Kidney epithelial cell (primary cell): ENCODE measurements around the gene ALG5. TPM values are rescaled to one million over a fixed set of nuclear protein-coding genes. Genes with fewer than 3 reads are reported as not detected.
A peak's percentile ranks its signal among the peaks of the same experiment; 100 is the strongest.

Source experiments
- DNase-seq: peaks from one replicate; pipeline ENCODE4 v3.0.0-alpha.2; 2010; ENCODE audit warnings: low read depth
- H3K27me3 ChIP-seq: 2 replicates; pipeline ENCODE4 v1.6.0; 2011; ENCODE audit warnings: low read length; ENCODE audit not compliant: control insufficient read depth, insufficient read depth
- H3K36me3 ChIP-seq: 2 replicates; pipeline ENCODE4 v1.5.1; 2011; ENCODE audit warnings: low read length; ENCODE audit not compliant: control insufficient read depth, insufficient read depth
- H3K4me3 ChIP-seq: 2 replicates; pipeline ENCODE4 v1.5.1; 2011; ENCODE audit warnings: low read depth, mild to moderate bottlenecking, control low read depth, low read length
- CTCF ChIP-seq: IDR thresholded peaks from 2 replicates; pipeline ENCODE4 v1.5.1; 2011; ENCODE audit warnings: mild to moderate bottlenecking, moderate library complexity, low read length, control low read depth, inconsistent platforms; ENCODE audit not compliant: insufficient read depth, poor library complexity, severe bottlenecking
- total RNA-seq: library from RNA; depleted of rRNA; stranded (reverse); fragments of >200 nt; gene quantifications from 2 replicates; pipeline ENCODE4 v1.2.3, GENCODE V29; 2015

ALG5 gene
- total RNA-seq, 1 donor from 2014 or later: 32.0 TPM

- Histone ChIP-seq H3K4me3 (no peak overlapping the region), H3K27me3 (no peaks in the 10 kb centered on the region), H3K36me3 (no peaks in the 10 kb centered on the region)
- no peak for TF ChIP-seq CTCF
- no peak for DNase-seq
These were observed 12.6 kb upstream of the ALG5 start for GRCh38 chr13:37011788-37012187.

GRCh38 chr13:37011002-37011401 lies 11.9 kb upstream of the ALG5 start:
- no peaks in the 10 kb centered on the region for H3K36me3 ChIP-seq
- no peak for TF ChIP-seq CTCF
- no peaks in the 10 kb centered on the region for H3K27me3 ChIP-seq
- DNase-seq: no peak
- no peak overlapping the region for H3K4me3 ChIP-seq

- Histone ChIP-seq H3K36me3 (no peaks in the 10 kb centered on the region), H3K27me3 (no peaks in the 10 kb centered on the region), H3K4me3 (no peak overlapping the region)
- DNase-seq: no peak
- TF ChIP-seq CTCF: no peak
These were observed 11.3 kb upstream of the ALG5 start for GRCh38 chr13:37010424-37010823.

GRCh38 chr13:37009692-37010091 lies 10.6 kb upstream of the ALG5 start:
- DNase-seq: no peak
- no peaks in the 10 kb centered on the region for H3K27me3 ChIP-seq
- no peak overlapping the region for H3K4me3 ChIP-seq
- TF ChIP-seq CTCF: no peak
- H3K36me3 ChIP-seq: no peaks in the 10 kb centered on the region

GRCh38 chr13:37001921-37002250 lies 2.7 kb upstream of the ALG5 start:
- no peak for DNase-seq
- no peak for TF ChIP-seq CTCF
- Histone ChIP-seq H3K27me3 (no peaks in the 10 kb centered on the region), H3K36me3 (no peaks in the 10 kb centered on the region), H3K4me3 (peak overlapping the region; percentile 82)

GRCh38 chr13:36998624-36999041 lies 507 bp downstream of the ALG5 start:
- no peak for DNase-seq
- Histone ChIP-seq H3K36me3 (no peaks in the 10 kb centered on the region), H3K4me3 (peak overlapping the region; percentile 96), H3K27me3 (no peaks in the 10 kb centered on the region)
- TF ChIP-seq CTCF: no peak
